ENCODE data around the gene TMEM175. TPM values are rescaled to one million over a fixed set of nuclear protein-coding genes. Genes with fewer than 3 reads are reported as not detected.

The TMEM175 gene
- total and polyA plus RNA-seq, 8 donors: 7.3 to 82.8 (median 19.5) TPM

- TF ChIP-seq EP300 (IDR thresholded peaks at IDR 0.05) (no peak), POLR2AphosphoS5 (IDR thresholded peaks at IDR 0.05) (no peak), POLR2A (IDR thresholded peaks at IDR 0.05) (no peak), CTCF (IDR thresholded peaks at IDR 0.05) (no peak)
- H3K4me3 ChIP-seq: peak overlapping the region in 2 of 4 donors; percentile 12 to 16
- peaks cover 0 to 16% (median 0%) of the 10 kb centered on the region in 3 donors for H3K27me3 ChIP-seq
- H3K4me1 ChIP-seq: peaks cover 31 to 46% (median 40%) of the 10 kb centered on the region in 4 donors
- intact Hi-C loops (cut with DNase I; ENCODE audit: low total_unique reads): no loop called here
- WGBS, 5 donors: 35 to 56% (median 48%) methylated on average over 40 to 76 of the region's 76 CpGs
- H3K36me3 ChIP-seq: peaks cover 18 to 45% (median 40%) of the 10 kb centered on the region in 4 donors
- H3K27ac ChIP-seq: no peak overlapping the region
- peak in 1 of 2 donors; percentile 73 for DNase-seq
- H3K9me3 ChIP-seq: no peaks in the 10 kb centered on the region
Measured at GRCh38 chr4:967113-968104, 35.1 kb downstream of the TMEM175 start.

GRCh38 chr4:968221-968620 is 36.0 kb downstream of the TMEM175 start:
- DNase-seq: no peak
- TF ChIP-seq EP300 (IDR thresholded peaks at IDR 0.05): no peak
- TF ChIP-seq CTCF (IDR thresholded peaks at IDR 0.05): no peak
- no peak for TF ChIP-seq POLR2AphosphoS5 (IDR thresholded peaks at IDR 0.05)
- TF ChIP-seq POLR2A (IDR thresholded peaks at IDR 0.05): no peak
- intact Hi-C loops (cut with DNase I; ENCODE audit: low total_unique reads): no loop called here
- H3K4me1 ChIP-seq: peaks cover 35 to 52% (median 46%) of the 10 kb centered on the region in 4 donors
- H3K9me3 ChIP-seq: no peaks in the 10 kb centered on the region
- WGBS, 5 donors: 10 to 53% (median 23%) methylated on average over 3 to 24 of the region's 24 CpGs
- peaks cover 18 to 38% (median 33%) of the 10 kb centered on the region in 4 donors for H3K36me3 ChIP-seq
- peak overlapping the region in 1 of 4 donors; percentile 12 for H3K4me3 ChIP-seq
- peaks cover 0 to 16% (median 0%) of the 10 kb centered on the region in 3 donors for H3K27me3 ChIP-seq
- no peak overlapping the region for H3K27ac ChIP-seq

- DNase-seq: peak in 1 of 2 donors; percentile 63
- TF ChIP-seq POLR2A (IDR thresholded peaks at IDR 0.05) (no peak), POLR2AphosphoS5 (IDR thresholded peaks at IDR 0.05) (no peak), CTCF (IDR thresholded peaks at IDR 0.05) (no peak), EP300 (IDR thresholded peaks at IDR 0.05) (no peak)
- Histone ChIP-seq H3K27me3 (peaks cover 0 to 16% (median 0%) of the 10 kb centered on the region in 3 donors), H3K4me1 (peaks cover 37 to 55% (median 49%) of the 10 kb centered on the region in 4 donors), H3K36me3 (peaks cover 18 to 36% (median 32%) of the 10 kb centered on the region in 4 donors), H3K4me3 (no peak overlapping the region), H3K9me3 (no peaks in the 10 kb centered on the region), H3K27ac (no peak overlapping the region)
- intact Hi-C loops (cut with DNase I; ENCODE audit: low total_unique reads): no loop called here
- 56 to 81% (median 71%) methylated on average over 11 to 23 of the region's 23 CpGs for WGBS, 5 donors
Measured at GRCh38 chr4:968621-969394, 36.5 kb downstream of the TMEM175 start.
